GM12891 (cell line): ENCODE results near the gene TMEM129.

Experiments used
- PAX5 ChIP-seq: IDR thresholded peaks from 2 replicates; pipeline ENCODE4 v1.6.1; 2011; ENCODE audit warnings: low read length, moderate library complexity, mild to moderate bottlenecking; ENCODE audit not compliant: insufficient read depth, severe bottlenecking
- POLR2A ChIP-seq: IDR thresholded peaks from 2 replicates; pipeline ENCODE4 v1.6.1; 2011; ENCODE audit warnings: low read depth, low read length, control low read depth
- POLR2AphosphoS5 ChIP-seq: IDR thresholded peaks from 2 replicates; pipeline ENCODE4 v1.6.1; 2011; ENCODE audit warnings: low read depth, low read length, control low read depth
- POU2F2 ChIP-seq: IDR thresholded peaks from 2 replicates; pipeline ENCODE4 v1.6.1; 2011; ENCODE audit warnings: low read depth, mild to moderate bottlenecking, control low read depth, low read length, moderate library complexity
- SPI1 ChIP-seq: IDR thresholded peaks from 2 replicates; pipeline ENCODE4 v1.6.1; 2011; ENCODE audit warnings: low read depth, low read length, control low read depth
- TAF1 ChIP-seq: IDR thresholded peaks from 2 replicates; pipeline ENCODE4 v1.6.1; 2011; ENCODE audit warnings: low read depth, low read length, control low read depth

- TF ChIP-seq TAF1 = no peak
- no peak for TF ChIP-seq POLR2AphosphoS5
- TF ChIP-seq PAX5 = no peak
- TF ChIP-seq POLR2A = no peak
- no peak for TF ChIP-seq SPI1
- TF ChIP-seq POU2F2 = no peak
Observed at GRCh38 chr4:1732911-1733310, 11.8 kb upstream of the TMEM129 start.
